ENCODE measurements around the gene ANAPC10. TPM values are rescaled to one million over a fixed set of nuclear protein-coding genes. Genes with fewer than 3 reads are reported as not detected.

ANAPC10 gene
- total RNA-seq, 3 donors from 2014 or later, result 17.8 to 22.3 (median 19.5) TPM

DNA sequence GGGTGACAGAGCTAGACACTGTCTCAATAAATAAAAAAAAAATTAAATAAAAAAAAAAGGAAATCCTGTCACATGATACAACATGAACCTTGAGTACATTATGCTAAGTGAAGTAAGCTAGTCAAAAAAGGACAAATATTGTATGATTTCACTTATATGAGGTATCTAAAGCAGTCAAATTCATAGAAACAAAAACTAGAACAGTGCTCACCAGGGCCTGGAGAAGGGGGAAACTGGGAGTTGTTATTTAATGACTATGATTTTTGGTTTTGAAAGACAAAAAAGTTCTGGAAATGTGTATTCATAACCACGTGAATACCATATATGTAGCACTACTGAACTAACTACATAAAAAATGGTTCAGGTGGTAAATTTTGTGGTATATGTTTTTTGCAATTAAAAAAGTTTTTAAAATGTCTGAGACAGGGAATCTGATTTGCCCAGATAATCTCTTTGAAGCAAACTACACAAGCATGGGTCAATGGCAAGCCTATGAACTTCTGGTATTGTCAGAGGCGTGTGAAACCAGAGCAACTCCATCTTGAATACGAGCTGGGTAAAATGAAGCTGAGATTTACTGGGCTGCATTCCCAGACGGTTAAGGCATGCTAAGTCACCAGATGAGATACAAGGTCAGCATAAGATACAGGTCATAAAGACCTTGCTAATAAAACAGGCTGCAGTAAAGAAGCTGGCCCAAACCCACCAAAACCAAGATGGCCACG lies 42.3 kb downstream of the ANAPC10 start:
- ATAC-seq, result peak; percentile 48 to 67
- Mint-ChIP-seq H3K4me3 (no peak overlapping the region), H3K36me3 (ENCODE audit: insufficient read depth) (peaks cover 9% of the 10 kb centered on the region), H3K27me3 (ENCODE audit: low read depth) (no peaks in the 10 kb centered on the region), H3K9me3 (no peaks in the 10 kb centered on the region), H3K4me1 (ENCODE audit: low read depth) (peaks cover 21% of the 10 kb centered on the region)
- DNase-seq, result no peak

DNA sequence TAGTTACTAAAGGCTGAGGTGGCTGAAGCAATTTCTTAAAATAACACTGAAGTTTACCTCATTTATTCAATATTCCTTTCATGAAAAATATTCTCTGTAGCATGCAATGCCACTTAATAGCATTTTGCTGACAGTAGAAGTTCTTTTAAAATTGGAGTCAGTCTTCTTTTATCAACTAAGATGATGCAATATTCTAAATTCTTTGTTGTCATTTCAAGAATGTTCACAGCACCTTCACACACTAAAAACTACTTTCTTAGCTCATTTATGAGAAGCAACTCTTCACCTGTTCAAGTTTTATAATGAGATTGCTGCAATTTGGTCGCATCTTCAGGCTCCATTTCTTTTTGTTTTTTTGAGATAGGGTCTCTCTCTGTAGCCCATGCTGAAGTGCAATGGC lies 48.8 kb downstream of the ANAPC10 start:
- DNase-seq (no peak), ATAC-seq (no peak)
- Mint-ChIP-seq H3K36me3 (ENCODE audit: insufficient read depth) (peaks cover 7% of the 10 kb centered on the region), H3K4me1 (ENCODE audit: low read depth) (peaks cover 4% of the 10 kb centered on the region), H3K27me3 (ENCODE audit: low read depth) (no peaks in the 10 kb centered on the region), H3K4me3 (no peak overlapping the region), H3K9me3 (no peaks in the 10 kb centered on the region)

DNA sequence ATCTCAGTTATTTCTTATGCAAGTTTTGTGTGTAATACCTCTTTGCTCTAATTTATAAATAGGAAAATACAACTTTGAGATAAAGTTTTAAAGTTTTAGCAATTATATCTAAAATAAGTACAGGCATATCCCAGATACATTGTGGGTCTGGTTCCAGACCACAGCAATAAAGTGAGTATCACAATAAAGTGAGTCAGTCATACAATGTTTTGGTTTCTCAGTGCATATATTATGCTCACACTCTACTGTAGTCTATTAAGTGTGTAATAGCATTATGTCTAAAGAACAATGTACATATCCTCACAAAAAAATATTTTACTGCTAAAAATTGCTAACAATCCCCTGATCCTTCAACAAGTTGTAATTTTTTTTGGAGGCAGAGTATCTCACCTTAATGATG lies 49.2 kb downstream of the ANAPC10 start:
- Mint-ChIP-seq H3K9me3 (no peaks in the 10 kb centered on the region), H3K27me3 (ENCODE audit: low read depth) (no peaks in the 10 kb centered on the region), H3K4me1 (ENCODE audit: low read depth) (peaks cover 8% of the 10 kb centered on the region), H3K4me3 (no peak overlapping the region), H3K36me3 (ENCODE audit: insufficient read depth) (peaks cover 7% of the 10 kb centered on the region)
- DNase-seq (no peak), ATAC-seq (no peak)

DNA sequence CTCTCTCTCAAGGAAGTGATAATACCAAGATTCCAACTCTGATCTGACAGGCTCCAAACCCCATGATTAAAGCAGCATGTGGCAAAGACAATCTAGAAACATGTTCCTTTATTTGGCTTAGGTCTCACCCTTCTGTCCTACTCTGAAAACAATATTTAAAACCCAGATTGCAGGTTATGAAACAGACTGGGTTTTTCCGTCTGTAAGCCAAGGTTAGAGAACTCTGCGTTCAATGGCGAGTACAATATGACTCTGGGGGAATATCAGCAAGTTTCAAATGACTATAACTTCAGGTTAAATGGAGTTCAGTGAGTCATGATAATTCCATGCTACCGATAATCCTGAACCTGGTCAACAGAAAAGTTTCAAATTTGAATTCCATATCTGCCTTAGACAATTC lies 50.8 kb downstream of the ANAPC10 start:
- Mint-ChIP-seq H3K36me3 (ENCODE audit: insufficient read depth) (peaks cover 7% of the 10 kb centered on the region), H3K9me3 (no peaks in the 10 kb centered on the region), H3K27me3 (ENCODE audit: low read depth) (no peaks in the 10 kb centered on the region), H3K4me3 (no peak overlapping the region), H3K4me1 (ENCODE audit: low read depth) (peaks cover 8% of the 10 kb centered on the region)
- ATAC-seq, result no peak
- DNase-seq, result no peak

DNA sequence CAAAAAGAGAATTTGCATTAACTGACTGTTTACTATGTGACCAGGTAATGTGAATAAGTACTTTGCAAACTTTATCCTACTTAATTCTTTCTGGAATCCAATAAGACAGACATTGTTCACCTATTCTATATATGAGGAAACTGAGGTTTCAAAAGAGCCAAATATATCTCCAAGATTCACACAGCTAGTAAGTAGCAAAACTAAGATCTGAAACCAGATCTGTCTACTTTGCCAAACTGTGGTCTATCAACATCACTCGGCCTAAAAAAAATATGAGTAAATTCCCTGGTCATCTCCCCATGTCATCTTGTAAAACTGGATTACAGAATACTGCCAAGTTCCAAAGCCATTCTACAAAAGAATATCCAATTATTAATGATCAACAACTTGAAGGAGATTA lies 52.8 kb downstream of the ANAPC10 start:
- Mint-ChIP-seq H3K36me3 (ENCODE audit: insufficient read depth) (no peaks in the 10 kb centered on the region), H3K27me3 (ENCODE audit: low read depth) (no peaks in the 10 kb centered on the region), H3K4me1 (ENCODE audit: low read depth) (peaks cover 9% of the 10 kb centered on the region), H3K4me3 (no peak overlapping the region), H3K9me3 (no peaks in the 10 kb centered on the region)
- ATAC-seq (no peak), DNase-seq (no peak)

DNA sequence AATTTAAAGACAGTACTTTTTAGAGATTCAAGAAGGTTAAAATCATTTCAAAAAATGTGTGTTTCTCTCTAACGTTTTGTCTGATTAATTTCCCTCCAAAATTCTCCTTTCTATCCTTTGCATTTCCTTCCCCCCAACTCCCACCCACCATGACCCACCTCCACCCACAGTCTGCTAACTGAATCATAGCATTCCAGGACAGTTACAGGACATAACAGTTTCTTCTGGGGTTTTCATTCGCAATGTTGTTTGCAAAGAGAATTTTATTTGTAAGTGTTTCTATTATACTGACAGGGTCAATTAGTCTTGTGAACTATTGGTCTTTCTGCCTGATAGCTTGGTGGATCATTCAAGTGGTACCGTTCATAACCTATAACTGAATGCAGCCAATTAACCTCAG lies 53.7 kb downstream of the ANAPC10 start:
- ATAC-seq (no peak), DNase-seq (no peak)
- Mint-ChIP-seq H3K9me3 (no peaks in the 10 kb centered on the region), H3K4me3 (no peak overlapping the region), H3K27me3 (ENCODE audit: low read depth) (no peaks in the 10 kb centered on the region), H3K36me3 (ENCODE audit: insufficient read depth) (peaks cover 3% of the 10 kb centered on the region), H3K4me1 (ENCODE audit: low read depth) (peaks cover 9% of the 10 kb centered on the region)

DNA sequence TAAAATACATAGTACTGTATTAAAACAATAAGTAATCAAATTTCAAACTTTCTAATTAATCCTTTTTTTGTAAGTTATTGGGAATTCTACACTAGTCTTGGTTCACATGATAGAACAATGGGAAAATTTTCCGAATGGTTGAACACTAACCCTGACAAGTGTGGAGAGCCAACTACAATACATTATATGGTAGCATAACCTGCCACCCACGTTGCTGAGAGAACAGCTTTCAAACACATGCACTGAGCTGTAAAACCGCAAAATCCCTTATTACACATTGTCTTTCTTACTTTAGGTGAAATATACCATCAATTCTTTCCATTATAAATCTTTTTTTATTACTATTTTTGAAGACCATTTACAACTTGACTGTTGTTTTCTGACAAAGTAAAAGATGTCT lies 54.7 kb downstream of the ANAPC10 start:
- no peak for ATAC-seq
- H3K4me1 Mint-ChIP-seq (ENCODE audit: low read depth), result peaks cover 9% of the 10 kb centered on the region
- H3K4me3 Mint-ChIP-seq, result no peak overlapping the region
- H3K27me3 Mint-ChIP-seq (ENCODE audit: low read depth), result no peaks in the 10 kb centered on the region
- no peak for DNase-seq
- H3K36me3 Mint-ChIP-seq (ENCODE audit: insufficient read depth), result peaks cover 3% of the 10 kb centered on the region
- no peaks in the 10 kb centered on the region for H3K9me3 Mint-ChIP-seq

DNA sequence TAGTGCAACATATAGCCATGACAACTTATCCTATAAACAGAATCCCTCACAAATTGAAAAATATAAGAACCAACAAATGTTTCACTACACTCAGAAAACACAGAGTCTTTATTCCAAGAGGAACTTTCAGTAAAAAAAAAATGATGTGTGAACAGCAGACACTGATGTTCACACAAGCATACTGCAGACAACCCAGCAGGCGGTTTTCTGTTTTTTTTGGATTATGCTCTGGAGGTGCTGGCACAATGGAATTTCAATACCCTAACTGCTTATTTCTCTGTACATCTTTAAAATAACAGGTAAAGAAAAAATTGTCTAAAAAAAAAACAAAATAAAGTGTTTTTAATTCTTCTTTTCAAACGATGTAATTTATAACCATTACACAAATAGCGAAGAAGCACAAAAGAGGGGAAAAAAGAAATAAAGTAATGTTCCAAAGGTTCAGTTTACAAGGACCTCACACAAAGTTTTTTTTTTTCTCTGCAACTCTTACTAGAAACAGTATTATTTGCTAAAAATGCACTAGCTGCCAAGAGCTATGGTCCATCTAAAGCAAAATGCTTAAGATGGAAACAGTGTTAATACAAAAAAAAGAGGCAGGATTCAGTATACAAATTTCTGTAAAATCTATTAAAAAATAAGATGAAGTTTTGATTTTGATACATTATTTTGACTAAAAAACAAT lies 55.3 kb downstream of the ANAPC10 start:
- Mint-ChIP-seq H3K36me3 (ENCODE audit: insufficient read depth) (peaks cover 3% of the 10 kb centered on the region), H3K4me1 (ENCODE audit: low read depth) (peaks cover 9% of the 10 kb centered on the region), H3K4me3 (no peak overlapping the region), H3K27me3 (ENCODE audit: low read depth) (no peaks in the 10 kb centered on the region), H3K9me3 (no peaks in the 10 kb centered on the region)
- DNase-seq (no peak), ATAC-seq (no peak)

DNA sequence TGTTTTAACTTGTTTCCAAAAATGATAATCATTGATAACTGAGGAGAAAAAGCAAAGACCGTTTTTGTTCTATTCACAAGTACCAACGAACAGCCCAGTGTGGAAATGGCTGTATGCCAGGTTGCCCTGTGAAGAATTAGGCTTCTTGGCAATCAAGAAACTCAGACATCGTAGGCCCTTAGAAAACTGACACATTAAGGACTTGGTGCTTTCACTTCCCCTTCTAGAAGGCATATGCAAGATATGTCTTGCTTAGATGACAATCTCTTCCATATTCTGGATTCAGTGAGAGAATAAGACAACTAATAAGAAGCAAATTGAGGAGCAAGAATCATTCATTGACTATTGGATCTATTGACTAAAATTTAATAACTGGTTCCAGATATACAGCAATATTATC lies 56.6 kb downstream of the ANAPC10 start:
- Mint-ChIP-seq H3K4me1 (ENCODE audit: low read depth) (peaks cover 5% of the 10 kb centered on the region), H3K9me3 (no peaks in the 10 kb centered on the region), H3K4me3 (no peak overlapping the region), H3K36me3 (ENCODE audit: insufficient read depth) (peaks cover 3% of the 10 kb centered on the region), H3K27me3 (ENCODE audit: low read depth) (no peaks in the 10 kb centered on the region)
- ATAC-seq (no peak), DNase-seq (no peak)

DNA sequence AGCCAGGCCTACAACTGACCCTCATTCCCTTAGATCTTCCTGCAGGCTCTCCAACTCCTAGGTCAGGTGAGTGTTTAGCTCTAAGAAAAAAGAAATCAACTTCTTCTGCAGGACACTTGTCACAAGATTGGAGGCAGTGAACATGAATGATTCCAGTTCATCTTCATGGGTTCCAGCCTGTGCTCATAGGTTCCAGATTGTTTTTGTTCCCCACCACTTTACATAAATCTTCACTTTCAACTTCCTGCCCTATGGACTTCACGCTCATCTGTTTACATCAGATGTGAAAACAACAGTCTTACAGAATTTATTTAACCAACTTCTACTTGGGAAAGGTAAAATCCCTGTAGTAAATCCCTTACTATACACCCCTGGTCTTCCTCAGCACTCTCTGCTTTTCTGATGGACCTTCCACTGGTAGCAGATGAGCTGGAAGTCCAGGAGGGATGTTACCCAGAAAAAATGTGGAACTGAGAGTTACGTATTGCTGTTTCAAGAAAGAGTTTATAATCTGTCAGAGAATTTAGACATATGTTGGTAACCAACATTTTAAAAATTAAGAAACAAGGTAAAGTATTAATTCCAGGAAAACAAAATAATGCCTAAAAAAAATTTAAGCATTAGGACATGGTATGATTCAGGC lies 62.4 kb downstream of the ANAPC10 start:
- DNase-seq (no peak), ATAC-seq (no peak)
- Mint-ChIP-seq H3K36me3 (ENCODE audit: insufficient read depth) (peaks cover 42% of the 10 kb centered on the region), H3K4me1 (ENCODE audit: low read depth) (no peaks in the 10 kb centered on the region), H3K4me3 (no peak overlapping the region), H3K9me3 (no peaks in the 10 kb centered on the region), H3K27me3 (ENCODE audit: low read depth) (no peaks in the 10 kb centered on the region)

DNA sequence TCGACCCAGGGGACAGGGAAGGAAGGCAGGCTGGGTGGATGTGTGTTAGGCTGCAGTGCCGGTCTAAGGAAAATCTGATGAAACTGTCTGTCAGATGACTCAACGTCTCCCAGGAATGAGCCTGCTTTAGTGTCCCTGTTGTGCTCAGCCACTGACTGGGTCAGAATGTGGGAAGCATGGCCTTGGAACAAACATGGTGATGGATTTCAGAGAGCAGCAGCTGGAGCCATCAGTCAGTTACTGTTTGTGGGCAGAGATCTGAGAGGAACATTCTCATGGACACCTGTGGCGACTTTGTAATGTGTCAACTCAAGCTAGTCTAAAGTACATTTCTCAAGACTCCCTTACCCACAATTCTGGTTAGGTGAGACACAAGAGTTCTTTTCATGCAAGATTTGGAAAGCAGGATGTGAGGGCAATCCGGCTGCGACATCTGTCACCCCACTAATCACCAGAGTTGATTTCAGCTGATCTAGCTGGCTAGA lies 63.2 kb downstream of the ANAPC10 start:
- DNase-seq, result no peak
- no peaks in the 10 kb centered on the region for H3K4me1 Mint-ChIP-seq (ENCODE audit: low read depth)
- no peak for ATAC-seq
- no peak overlapping the region for H3K4me3 Mint-ChIP-seq
- H3K9me3 Mint-ChIP-seq, result no peaks in the 10 kb centered on the region
- no peaks in the 10 kb centered on the region for H3K27me3 Mint-ChIP-seq (ENCODE audit: low read depth)
- H3K36me3 Mint-ChIP-seq (ENCODE audit: insufficient read depth), result peaks cover 44% of the 10 kb centered on the region

DNA sequence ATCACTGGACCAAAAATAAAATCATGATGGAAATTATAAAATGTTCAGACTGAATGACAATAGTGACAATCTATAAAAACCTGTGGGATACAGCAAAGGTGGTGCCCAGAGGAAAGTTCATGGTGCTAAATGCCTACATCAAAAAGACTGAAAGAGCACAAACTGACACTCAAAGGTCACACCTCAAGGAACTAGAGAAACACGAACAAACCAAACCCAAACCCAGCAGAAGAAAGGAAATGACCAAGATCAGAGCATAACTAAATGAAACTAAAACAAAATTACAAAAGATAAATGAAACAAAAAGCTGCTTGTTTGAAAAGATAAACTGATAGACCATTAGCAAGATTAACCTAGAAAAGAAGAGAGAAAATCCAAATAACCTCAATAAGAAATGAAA lies 78.7 kb downstream of the ANAPC10 start:
- no peak for DNase-seq
- Mint-ChIP-seq H3K36me3 (ENCODE audit: insufficient read depth) (peaks cover 38% of the 10 kb centered on the region), H3K9me3 (peaks cover 28% of the 10 kb centered on the region), H3K4me1 (ENCODE audit: low read depth) (peaks cover 36% of the 10 kb centered on the region), H3K27me3 (ENCODE audit: low read depth) (no peaks in the 10 kb centered on the region), H3K4me3 (peak overlapping the region; percentile 0)
- peak in 1 of 2 donors; percentile 38 for ATAC-seq

DNA sequence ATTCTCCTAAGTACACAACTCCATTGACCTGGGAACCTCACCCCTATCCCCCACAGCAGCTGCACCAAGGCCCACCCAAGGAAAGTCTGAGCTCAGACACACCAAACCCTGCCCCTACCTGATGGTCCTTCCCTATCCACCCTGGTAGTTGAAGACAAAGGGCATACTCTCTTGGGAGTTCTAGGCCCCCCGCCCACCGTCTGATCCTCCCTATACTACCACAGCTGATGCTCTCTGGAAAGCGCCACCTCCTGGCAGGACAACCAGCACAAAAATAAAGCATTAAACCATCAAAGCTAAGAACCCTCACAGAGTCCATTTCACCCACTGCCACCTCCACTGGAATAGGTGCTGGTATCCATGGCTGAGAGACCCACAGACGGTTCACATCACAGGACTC lies 83.6 kb downstream of the ANAPC10 start:
- ATAC-seq (no peak), DNase-seq (no peak)
- peaks cover 34% of the 10 kb centered on the region for H3K36me3 Mint-ChIP-seq (ENCODE audit: insufficient read depth)
- no peak overlapping the region for H3K4me3 Mint-ChIP-seq
- H3K27me3 Mint-ChIP-seq (ENCODE audit: low read depth), result no peaks in the 10 kb centered on the region
- H3K4me1 Mint-ChIP-seq (ENCODE audit: low read depth), result peaks cover 22% of the 10 kb centered on the region
- H3K9me3 Mint-ChIP-seq, result peaks cover 8% of the 10 kb centered on the region

DNA sequence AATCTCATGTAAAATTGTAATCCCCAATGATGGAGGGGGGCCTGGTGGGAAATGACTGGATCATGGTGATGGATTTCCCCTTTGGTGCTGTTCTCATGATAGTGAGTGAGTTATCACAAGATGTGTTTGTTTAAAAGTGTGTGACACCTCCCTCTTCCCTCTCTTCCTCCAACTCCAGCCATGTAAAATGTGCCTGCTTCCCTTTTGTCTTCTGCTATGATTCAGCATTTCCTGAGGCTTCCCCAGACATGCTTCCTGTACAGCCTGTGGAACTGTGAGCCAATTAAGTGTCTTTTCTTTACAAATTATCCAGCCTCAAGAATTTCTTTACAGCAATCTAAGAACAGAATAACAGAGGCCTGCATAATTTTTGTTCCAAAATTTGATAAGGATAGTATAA lies 85.2 kb downstream of the ANAPC10 start:
- ATAC-seq (no peak), DNase-seq (no peak)
- no peaks in the 10 kb centered on the region for H3K27me3 Mint-ChIP-seq (ENCODE audit: low read depth)
- peaks cover 28% of the 10 kb centered on the region for H3K36me3 Mint-ChIP-seq (ENCODE audit: insufficient read depth)
- H3K4me1 Mint-ChIP-seq (ENCODE audit: low read depth), result peaks cover 18% of the 10 kb centered on the region
- H3K9me3 Mint-ChIP-seq, result peaks cover 8% of the 10 kb centered on the region
- no peak overlapping the region for H3K4me3 Mint-ChIP-seq

DNA sequence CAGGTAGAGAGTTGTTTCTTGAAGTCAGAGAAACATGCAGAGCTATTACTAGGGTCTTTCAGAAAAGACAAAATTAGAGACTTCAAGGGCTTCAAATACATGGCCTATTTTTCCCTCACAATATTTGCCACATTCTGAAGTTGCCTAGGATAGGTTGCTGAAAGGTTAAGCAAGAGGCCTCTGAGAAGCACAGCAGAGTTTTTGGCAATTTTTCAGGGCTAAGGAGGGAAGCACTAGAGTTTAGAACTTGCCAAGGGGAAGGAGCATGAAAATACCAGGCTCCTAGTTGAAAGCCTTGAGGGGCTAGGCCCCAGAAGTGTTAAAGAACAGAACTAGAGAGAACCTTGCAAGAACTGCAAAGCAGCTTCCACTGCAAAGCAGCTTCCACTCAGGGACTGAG lies 86.4 kb downstream of the ANAPC10 start:
- peaks cover 8% of the 10 kb centered on the region for H3K9me3 Mint-ChIP-seq
- no peaks in the 10 kb centered on the region for H3K27me3 Mint-ChIP-seq (ENCODE audit: low read depth)
- H3K4me1 Mint-ChIP-seq (ENCODE audit: low read depth), result peaks cover 18% of the 10 kb centered on the region
- no peak overlapping the region for H3K4me3 Mint-ChIP-seq
- DNase-seq, result no peak
- peaks cover 29% of the 10 kb centered on the region for H3K36me3 Mint-ChIP-seq (ENCODE audit: insufficient read depth)
- no peak for ATAC-seq
